HG02610 (cell line): Measurements from ENCODE around the gene CDK5.

Experiments used
- ATAC-seq: cut with Tn5 transposase; IDR thresholded peaks from one replicate; pipeline ENCODE4 v1.9.1; 2021; ENCODE audit warnings: mild to moderate bottlenecking, moderate library complexity; ENCODE audit not compliant: unreplicated experiment

The CDK5 gene

GRCh38 chr7:151057506-151057988 is at the start of gene CDK5:
CDK5 (minus strand) TSS chr7:151057897; CDS start chr7:151057848, 49 bp downstream.
- peak; percentile 9 for ATAC-seq

GRCh38 chr7:151104411-151105235 is 46.9 kb upstream of the CDK5 start:
- no peak for ATAC-seq

- no peak for ATAC-seq
Measured at GRCh38 chr7:151103973-151104372, 46.3 kb upstream of the CDK5 start.

GRCh38 chr7:151102991-151103390 is 45.3 kb upstream of the CDK5 start:
- no peak for ATAC-seq

- no peak for ATAC-seq
Measured at GRCh38 chr7:151101621-151102396, 44.1 kb upstream of the CDK5 start.

GRCh38 chr7:151100921-151101320 is 43.2 kb upstream of the CDK5 start:
- ATAC-seq = no peak

GRCh38 chr7:151099486-151100211 is 42.0 kb upstream of the CDK5 start:
- no peak for ATAC-seq

GRCh38 chr7:151095828-151096475 is 38.3 kb upstream of the CDK5 start:
- ATAC-seq = no peak

- no peak for ATAC-seq
Measured at GRCh38 chr7:151095123-151095797, 37.6 kb upstream of the CDK5 start.

- no peak for ATAC-seq
Measured at GRCh38 chr7:151094675-151095074, 37.0 kb upstream of the CDK5 start.

- ATAC-seq = no peak
Measured at GRCh38 chr7:151093748-151094147, 36.1 kb upstream of the CDK5 start.

GRCh38 chr7:151091988-151092387 is 34.3 kb upstream of the CDK5 start:
- no peak for ATAC-seq

GRCh38 chr7:151091431-151091830 is 33.7 kb upstream of the CDK5 start:
- ATAC-seq = no peak

- ATAC-seq = no peak
Measured at GRCh38 chr7:151091003-151091402, 33.3 kb upstream of the CDK5 start.

GRCh38 chr7:151089893-151090730 is 32.4 kb upstream of the CDK5 start:
- no peak for ATAC-seq

GRCh38 chr7:151088856-151089699 is 31.4 kb upstream of the CDK5 start:
- peak; percentile 32 for ATAC-seq

- ATAC-seq = no peak
Measured at GRCh38 chr7:151088019-151088855, 30.5 kb upstream of the CDK5 start.
